ENCODE data around the gene GCG.

Gene GCG

DNA sequence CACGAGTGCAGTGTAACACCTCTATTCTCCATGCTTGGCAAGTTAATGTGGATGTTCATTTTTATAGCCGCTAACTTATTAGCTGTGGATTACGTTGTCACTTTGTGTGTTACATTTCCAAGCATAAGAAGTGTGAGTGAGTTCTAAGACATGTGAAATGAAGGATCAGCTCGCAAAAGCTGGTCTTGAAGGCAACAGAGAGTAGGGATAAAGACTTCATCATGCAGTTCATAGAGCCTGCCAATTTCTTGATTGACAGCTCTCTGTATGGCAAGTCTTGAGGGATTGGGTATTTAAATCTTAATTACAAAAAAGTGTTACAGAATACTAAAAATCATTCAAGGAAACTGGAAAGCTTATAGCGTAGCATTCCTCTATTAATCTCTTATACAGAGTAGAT lies 52.2 kb downstream of the GCG start:
- TF ChIP-seq CTCF (IDR thresholded peaks at IDR 0.05), result no peak

All from LNCAP (cell line).